HEK293 (cell line): ENCODE results near the gene RAB40C.

Experiments
- CTCF ChIA-PET: fragments of 350-600 bp; formaldehyde crosslinking; extraction: SDS; loops from one replicate; lab custom pipeline; 2021; ENCODE audit warnings: antibody characterized with exemption; lab: Yijun Ruan, JAX
- POLR2A ChIA-PET: fragments of 300-600 bp; formaldehyde crosslinking; extraction: SDS; loops from one replicate; lab custom pipeline; 2020; ENCODE audit warnings: antibody characterized with exemption, inconsistent platforms; lab: Yijun Ruan, JAX
- H3K27ac ChIP-seq: fragments of 200-500 bp; sonication (Bioruptor generic); 2 replicates; pipeline ENCODE4 v1.5.1; 2014; ENCODE audit warnings: low read depth, low read length, control low read depth, inconsistent platforms; ENCODE audit errors: extremely low read depth
- H3K36me3 ChIP-seq, 2 experiments: fragments of 200-500 bp in 1 of 2; sonication (Bioruptor generic) in 1 of 2; 1 replicate in 1 of 2; 2 replicates in 1 of 2; pipeline ENCODE4 v1.5.1; 2014 to 2017; ENCODE audit warnings: inconsistent platforms in 2 of 2, low read length in 2 of 2; ENCODE audit not compliant: control insufficient read depth in 2 of 2, insufficient read depth in 1 of 2
- H3K4me1 ChIP-seq: fragments of 200-500 bp; sonication (Bioruptor generic); 2 replicates; pipeline ENCODE4 v1.5.1; 2014; ENCODE audit warnings: mild to moderate bottlenecking, low read length, inconsistent platforms; ENCODE audit not compliant: control insufficient read depth, insufficient read depth
- H3K4me3 ChIP-seq: 2 replicates; pipeline ENCODE4 v1.5.1; 2011; ENCODE audit warnings: low read depth, mild to moderate bottlenecking, control low read depth, low read length, moderate library complexity
- H3K9me3 ChIP-seq: fragments of 200-500 bp; sonication (Bioruptor generic); 2 replicates; pipeline ENCODE4 v1.5.1; 2014; ENCODE audit warnings: low read depth, low read length, inconsistent platforms; ENCODE audit not compliant: control insufficient read depth, insufficient read depth
- BCL11B ChIP-seq: fragments of 450-650 bp; formaldehyde crosslinking; IDR thresholded peaks from 2 replicates; pipeline ENCODE4 v1.5.1; 2016; ENCODE audit warnings: low read depth, missing biosample characterization, missing genetic modification characterization
- PRDM10 ChIP-seq: fragments of 450-650 bp; formaldehyde crosslinking; IDR thresholded peaks from 2 replicates; pipeline ENCODE4 v1.5.1; 2016; ENCODE audit warnings: missing biosample characterization, missing genetic modification characterization
- RBAK ChIP-seq: fragments of 450-650 bp; formaldehyde crosslinking; IDR thresholded peaks from 2 replicates; pipeline ENCODE4 v1.5.1; 2016; ENCODE audit warnings: missing biosample characterization, missing genetic modification characterization
- WT1 ChIP-seq: fragments of 450-650 bp; formaldehyde crosslinking; IDR thresholded peaks from 2 replicates; pipeline ENCODE4 v1.5.1; 2016; ENCODE audit warnings: missing biosample characterization, missing genetic modification characterization
- ZBTB1 ChIP-seq: fragments of 450-650 bp; formaldehyde crosslinking; IDR thresholded peaks from 2 replicates; pipeline ENCODE4 v1.5.1; 2016; ENCODE audit warnings: missing biosample characterization, missing genetic modification characterization
- ZBTB49 ChIP-seq: fragments of 450-650 bp; formaldehyde crosslinking; IDR thresholded peaks from 2 replicates; pipeline ENCODE4 v1.5.1; 2016; ENCODE audit warnings: missing biosample characterization, missing genetic modification characterization, low read depth
- ZNF112 ChIP-seq: fragments of 450-650 bp; formaldehyde crosslinking; IDR thresholded peaks from 2 replicates; pipeline ENCODE4 v1.5.0; 2017; ENCODE audit warnings: missing biosample characterization, missing genetic modification characterization
- ZNF292 ChIP-seq: fragments of 450-650 bp; formaldehyde crosslinking; IDR thresholded peaks from 2 replicates; pipeline ENCODE4 v1.5.1; 2016; ENCODE audit warnings: low read depth, missing biosample characterization, missing genetic modification characterization, borderline replicate concordance
- ZNF350 ChIP-seq: fragments of 450-650 bp; formaldehyde crosslinking; IDR thresholded peaks from 2 replicates; pipeline ENCODE4 v1.5.0; 2017; ENCODE audit warnings: missing biosample characterization, mild to moderate bottlenecking, missing genetic modification characterization
- ZNF571 ChIP-seq: fragments of 450-650 bp; formaldehyde crosslinking; IDR thresholded peaks from 2 replicates; pipeline ENCODE4 v1.5.0; 2017; ENCODE audit warnings: missing biosample characterization, missing genetic modification characterization
- ZNF596 ChIP-seq: fragments of 450-650 bp; IDR thresholded peaks from 2 replicates; pipeline ENCODE4 v1.5.0; 2018; ENCODE audit warnings: missing biosample characterization, mild to moderate bottlenecking, missing genetic modification characterization, moderate library complexity
- ZSCAN30 ChIP-seq: fragments of 450-650 bp; IDR thresholded peaks from 2 replicates; pipeline ENCODE4 v1.5.1; 2018; ENCODE audit warnings: missing biosample characterization, mild to moderate bottlenecking, missing genetic modification characterization, moderate library complexity
- TF ChIP-seq, protein P1 (sequence below): fragments of 450-650 bp; formaldehyde crosslinking; IDR thresholded peaks from 2 replicates; pipeline ENCODE4 v1.5.1; 2016; ENCODE audit warnings: missing biosample characterization, missing genetic modification characterization

RAB40C gene

DNA sequence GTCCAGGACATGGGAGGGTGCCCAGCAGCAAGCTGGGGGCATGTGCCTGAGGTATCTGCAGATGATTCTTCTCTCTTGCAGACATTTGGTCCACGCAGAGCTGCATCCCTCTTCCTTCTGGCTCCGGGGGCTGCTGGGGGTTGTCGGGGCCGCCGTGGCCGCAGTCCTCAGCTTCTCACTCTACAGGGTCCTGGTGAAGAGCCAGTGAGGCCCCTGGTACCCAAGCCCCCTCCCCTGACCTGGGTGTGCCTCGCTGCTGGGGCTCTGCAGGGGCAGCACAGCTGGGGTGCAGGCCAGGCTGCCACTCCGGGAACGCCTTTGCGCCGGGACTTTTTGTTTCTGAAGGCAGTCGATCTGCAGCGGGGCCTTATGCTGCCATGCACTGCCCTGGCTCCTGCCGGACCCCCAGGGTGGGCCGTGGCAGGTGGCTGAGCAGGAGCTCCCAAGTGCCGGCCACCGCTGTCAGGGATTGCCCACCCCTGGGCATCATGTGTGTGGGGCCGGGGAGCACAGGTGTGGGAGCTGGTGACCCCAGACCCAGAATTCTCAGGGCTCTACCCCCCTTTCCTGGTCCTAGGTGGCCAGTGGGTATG is 83.6 kb downstream of the RAB40C start (continued):
- TF ChIP-seq ZBTB49 (tag by site-specific recombination) (no peak), ZSCAN30 (tag by site-specific recombination) (no peak), ZNF112 (tag by site-specific recombination) (no peak)

GRCh38 chr16:674214-674881 is 84.5 kb downstream of the RAB40C start:
- POLR2A ChIA-PET, result interaction anchor here (1.2 to 2.6 kb wide), 5 partner anchors 8 to 16 kb away, joined by 3 to 10 read pairs (median 6); partner anchors contain the start of genes JMJD8 and WDR24
- no peak for TF ChIP-seq RBAK (tag by site-specific recombination)
- TF ChIP-seq WT1, result no peak
- TF ChIP-seq ZNF571 (tag by site-specific recombination), result no peak
- no peak for TF ChIP-seq ZNF292 (tag by site-specific recombination)
- TF ChIP-seq ZBTB1 (tag by site-specific recombination), result no peak
- TF ChIP-seq, protein P1, sequence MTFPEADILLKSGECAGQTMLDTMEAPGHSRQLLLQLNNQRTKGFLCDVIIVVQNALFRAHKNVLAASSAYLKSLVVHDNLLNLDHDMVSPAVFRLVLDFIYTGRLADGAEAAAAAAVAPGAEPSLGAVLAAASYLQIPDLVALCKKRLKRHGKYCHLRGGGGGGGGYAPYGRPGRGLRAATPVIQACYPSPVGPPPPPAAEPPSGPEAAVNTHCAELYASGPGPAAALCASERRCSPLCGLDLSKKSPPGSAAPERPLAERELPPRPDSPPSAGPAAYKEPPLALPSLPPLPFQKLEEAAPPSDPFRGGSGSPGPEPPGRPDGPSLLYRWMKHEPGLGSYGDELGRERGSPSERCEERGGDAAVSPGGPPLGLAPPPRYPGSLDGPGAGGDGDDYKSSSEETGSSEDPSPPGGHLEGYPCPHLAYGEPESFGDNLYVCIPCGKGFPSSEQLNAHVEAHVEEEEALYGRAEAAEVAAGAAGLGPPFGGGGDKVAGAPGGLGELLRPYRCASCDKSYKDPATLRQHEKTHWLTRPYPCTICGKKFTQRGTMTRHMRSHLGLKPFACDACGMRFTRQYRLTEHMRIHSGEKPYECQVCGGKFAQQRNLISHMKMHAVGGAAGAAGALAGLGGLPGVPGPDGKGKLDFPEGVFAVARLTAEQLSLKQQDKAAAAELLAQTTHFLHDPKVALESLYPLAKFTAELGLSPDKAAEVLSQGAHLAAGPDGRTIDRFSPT (tag by site-specific recombination), result peak; percentile 60
- no peak for TF ChIP-seq ZNF596 (tag by site-specific recombination)
- peak; percentile 78 for TF ChIP-seq BCL11B (tag by site-specific recombination)
- TF ChIP-seq ZNF350 (tag by site-specific recombination), result no peak
- TF ChIP-seq PRDM10 (tag by site-specific recombination), result no peak
- TF ChIP-seq, all 188 proteins: peak for 2
- CTCF ChIA-PET, result interaction anchor here (1.4 kb wide), 1 partner anchor 10 kb away, joined by 8 read pairs; no protein-coding TSS in a partner anchor
- no peak overlapping the region for H3K4me3 ChIP-seq
- peaks cover 0 to 58% of the 10 kb centered on the region in 2 experiments; a peak in 1 of 3 replicates for H3K36me3 ChIP-seq
- no peaks in the 10 kb centered on the region for H3K9me3 ChIP-seq
- H3K4me1 ChIP-seq, result peaks cover 5% of the 10 kb centered on the region; the same call in 1 of the 2 replicates
- no peak overlapping the region for H3K27ac ChIP-seq
